KMS-11 (cell line): ENCODE measurements around the gene ZBTB32.

Experiments used
- H2AFZ ChIP-seq: fragments of 200-600 bp; sonication (generic); 2 replicates; pipeline ENCODE4 v1.6.1; 2016; ENCODE audit warnings: antibody characterized with exemption, mixed run types, low read depth
- H3K27ac ChIP-seq: fragments of 200-600 bp; sonication (generic); 2 replicates; pipeline ENCODE4 v1.6.1; 2016; ENCODE audit warnings: mild to moderate bottlenecking, mixed run types
- H3K27me3 ChIP-seq: fragments of 200-600 bp; sonication (generic); 2 replicates; pipeline ENCODE4 v1.6.1; 2017; ENCODE audit warnings: mild to moderate bottlenecking, low read depth, mixed run types, moderate library complexity; ENCODE audit not compliant: insufficient read depth
- H3K36me3 ChIP-seq: fragments of 200-600 bp; sonication (generic); 2 replicates; pipeline ENCODE4 v1.6.1; 2017; ENCODE audit warnings: mild to moderate bottlenecking, mixed run types; ENCODE audit not compliant: insufficient read depth
- H3K4me1 ChIP-seq: fragments of 200-600 bp; sonication (generic); 2 replicates; pipeline ENCODE4 v1.6.1; 2016; ENCODE audit warnings: mild to moderate bottlenecking, low read depth, mixed run types; ENCODE audit not compliant: poor library complexity, severe bottlenecking
- H3K4me2 ChIP-seq: fragments of 200-600 bp; sonication (generic); 2 replicates; pipeline ENCODE4 v1.7.0; 2016; ENCODE audit warnings: mild to moderate bottlenecking, mixed run types
- H3K4me3 ChIP-seq: fragments of 200-600 bp; sonication (generic); IDR thresholded peaks from 2 replicates; pipeline ENCODE4 v1.6.1; 2017; ENCODE audit warnings: low read depth, low read length, mixed read lengths; ENCODE audit not compliant: insufficient read depth
- H3K79me2 ChIP-seq: fragments of 200-600 bp; sonication (generic); 2 replicates; pipeline ENCODE4 v1.6.1; 2016; ENCODE audit warnings: low read depth, mixed run types; ENCODE audit not compliant: insufficient read depth
- H3K9ac ChIP-seq: fragments of 200-600 bp; sonication (generic); 2 replicates; pipeline ENCODE4 v1.6.1; 2016; ENCODE audit warnings: mild to moderate bottlenecking, mixed run types
- H4K20me1 ChIP-seq: fragments of 200-600 bp; sonication (generic); 2 replicates; pipeline ENCODE4 v1.6.1; 2016; ENCODE audit warnings: mild to moderate bottlenecking, mixed run types; ENCODE audit not compliant: insufficient read depth
- TF ChIP-seq, protein P1 (sequence below): fragments of 200-600 bp; sonication (generic); conservative IDR thresholded peaks from 2 replicates; pipeline ENCODE4 v1.6.1; 2017; ENCODE audit warnings: low read depth, mild to moderate bottlenecking, antibody characterized with exemption, low read length, moderate library complexity, mixed read lengths

ZBTB32 gene

DNA sequence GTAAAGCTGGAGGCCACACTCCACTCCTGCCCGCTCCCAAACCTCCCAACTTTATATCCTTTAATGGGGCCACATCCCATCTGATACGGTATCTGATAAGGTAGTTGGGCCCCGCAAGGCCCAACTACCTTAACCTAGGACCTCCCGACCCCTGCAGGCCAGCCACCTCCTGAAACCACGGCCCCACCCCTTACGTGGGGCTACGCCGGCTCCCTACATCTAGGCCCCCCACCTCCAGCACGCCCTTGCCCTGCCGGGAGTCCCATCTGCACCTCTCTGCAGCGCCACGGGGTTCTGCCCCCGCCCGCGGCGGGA is 35.7 kb downstream of the ZBTB32 start:
- Histone ChIP-seq H3K4me3 (no peak overlapping the region), H3K27me3 (no peaks in the 10 kb centered on the region), H3K27ac (no peak overlapping the region), H3K4me2 (peak overlapping the region; percentile 33; the same call in 1 of the 2 replicates), H2AFZ (peak overlapping the region; percentile 74; the same call in 1 of the 2 replicates), H3K36me3 (no peaks in the 10 kb centered on the region), H3K79me2 (no peaks in the 10 kb centered on the region), H4K20me1 (no peaks in the 10 kb centered on the region), H3K9ac (peak overlapping the region; percentile 28; the same call in 1 of the 2 replicates), H3K4me1 (peaks cover 41% of the 10 kb centered on the region)
- TF ChIP-seq, protein P1, sequence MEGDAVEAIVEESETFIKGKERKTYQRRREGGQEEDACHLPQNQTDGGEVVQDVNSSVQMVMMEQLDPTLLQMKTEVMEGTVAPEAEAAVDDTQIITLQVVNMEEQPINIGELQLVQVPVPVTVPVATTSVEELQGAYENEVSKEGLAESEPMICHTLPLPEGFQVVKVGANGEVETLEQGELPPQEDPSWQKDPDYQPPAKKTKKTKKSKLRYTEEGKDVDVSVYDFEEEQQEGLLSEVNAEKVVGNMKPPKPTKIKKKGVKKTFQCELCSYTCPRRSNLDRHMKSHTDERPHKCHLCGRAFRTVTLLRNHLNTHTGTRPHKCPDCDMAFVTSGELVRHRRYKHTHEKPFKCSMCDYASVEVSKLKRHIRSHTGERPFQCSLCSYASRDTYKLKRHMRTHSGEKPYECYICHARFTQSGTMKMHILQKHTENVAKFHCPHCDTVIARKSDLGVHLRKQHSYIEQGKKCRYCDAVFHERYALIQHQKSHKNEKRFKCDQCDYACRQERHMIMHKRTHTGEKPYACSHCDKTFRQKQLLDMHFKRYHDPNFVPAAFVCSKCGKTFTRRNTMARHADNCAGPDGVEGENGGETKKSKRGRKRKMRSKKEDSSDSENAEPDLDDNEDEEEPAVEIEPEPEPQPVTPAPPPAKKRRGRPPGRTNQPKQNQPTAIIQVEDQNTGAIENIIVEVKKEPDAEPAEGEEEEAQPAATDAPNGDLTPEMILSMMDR, result no peak

DNA sequence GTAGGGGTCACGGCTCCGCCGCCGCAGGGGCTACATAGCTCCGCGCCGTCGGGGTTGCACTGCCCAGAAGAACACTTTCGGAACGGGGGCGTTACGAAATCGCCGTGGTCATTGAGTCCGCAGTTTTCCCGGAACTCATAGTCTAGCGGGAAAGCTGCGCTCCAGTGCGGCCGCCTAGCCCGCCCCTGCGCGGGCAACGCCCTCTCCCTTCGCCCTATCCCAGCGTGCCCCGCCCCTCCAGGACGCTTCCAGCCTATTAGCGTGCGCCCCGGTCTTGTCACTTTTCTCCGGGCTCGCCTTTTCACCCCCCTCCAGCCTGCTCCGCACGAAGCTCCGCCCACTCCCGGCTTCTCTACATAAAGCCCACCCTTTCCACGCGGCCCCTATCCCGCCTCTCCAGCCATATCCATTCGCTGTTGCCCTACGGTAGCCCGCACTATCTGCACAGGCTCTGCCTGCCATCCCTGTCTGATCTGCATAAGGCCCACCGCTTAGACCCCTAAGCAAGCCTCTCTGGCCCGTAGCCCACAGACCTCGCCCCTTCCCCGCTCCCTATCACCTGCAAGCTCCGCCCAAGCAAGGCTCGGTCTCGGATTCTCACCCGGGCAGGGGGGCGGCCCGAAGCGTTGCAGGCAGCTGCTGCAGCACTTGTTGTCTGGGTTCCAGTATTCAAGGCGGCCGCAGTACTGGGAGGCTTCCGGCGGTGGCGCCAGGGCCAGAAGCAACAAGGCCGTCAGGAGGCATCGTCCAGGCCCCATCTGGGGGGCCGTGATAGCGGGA is 36.3 kb downstream of the ZBTB32 start:
- Histone ChIP-seq H4K20me1 (no peaks in the 10 kb centered on the region), H3K4me1 (peaks cover 41% of the 10 kb centered on the region), H3K9ac (peak overlapping the region; percentile 41; the same call in 1 of the 2 replicates), H3K4me3 (no peak overlapping the region), H3K79me2 (no peaks in the 10 kb centered on the region), H3K36me3 (no peaks in the 10 kb centered on the region), H3K27ac (peak overlapping the region; percentile 74), H3K4me2 (peak overlapping the region; percentile 66), H3K27me3 (no peaks in the 10 kb centered on the region), H2AFZ (peak overlapping the region; percentile 74)
- TF ChIP-seq, protein P1, result no peak; the same call in 1 of the 2 replicates

DNA sequence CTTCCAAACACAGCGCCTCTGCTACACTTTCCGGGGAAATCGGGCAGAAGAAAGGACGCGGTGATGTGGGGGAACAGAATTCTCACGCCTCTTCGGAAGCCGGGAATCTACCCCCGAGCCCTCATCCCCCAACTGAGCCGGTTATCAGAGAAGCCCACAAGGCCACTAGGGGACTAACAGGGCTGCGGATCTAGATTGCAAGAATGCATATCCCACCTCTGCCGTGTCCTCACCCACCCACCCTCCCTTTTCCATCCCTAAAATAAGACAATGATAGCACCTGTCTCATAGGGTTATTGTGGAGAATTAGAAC is 36.8 kb downstream of the ZBTB32 start:
- Histone ChIP-seq H3K36me3 (no peaks in the 10 kb centered on the region), H3K27me3 (no peaks in the 10 kb centered on the region), H2AFZ (peak overlapping the region; percentile 74), H3K9ac (peak overlapping the region; percentile 41; the same call in 1 of the 2 replicates), H3K4me1 (peaks cover 43% of the 10 kb centered on the region), H3K4me3 (no peak overlapping the region), H3K79me2 (no peaks in the 10 kb centered on the region; the same call in 1 of the 2 replicates), H3K4me2 (peak overlapping the region; percentile 66), H4K20me1 (no peaks in the 10 kb centered on the region), H3K27ac (peak overlapping the region; percentile 74)
- TF ChIP-seq, protein P1, result peak; percentile 30; the same call in 1 of the 2 replicates

DNA sequence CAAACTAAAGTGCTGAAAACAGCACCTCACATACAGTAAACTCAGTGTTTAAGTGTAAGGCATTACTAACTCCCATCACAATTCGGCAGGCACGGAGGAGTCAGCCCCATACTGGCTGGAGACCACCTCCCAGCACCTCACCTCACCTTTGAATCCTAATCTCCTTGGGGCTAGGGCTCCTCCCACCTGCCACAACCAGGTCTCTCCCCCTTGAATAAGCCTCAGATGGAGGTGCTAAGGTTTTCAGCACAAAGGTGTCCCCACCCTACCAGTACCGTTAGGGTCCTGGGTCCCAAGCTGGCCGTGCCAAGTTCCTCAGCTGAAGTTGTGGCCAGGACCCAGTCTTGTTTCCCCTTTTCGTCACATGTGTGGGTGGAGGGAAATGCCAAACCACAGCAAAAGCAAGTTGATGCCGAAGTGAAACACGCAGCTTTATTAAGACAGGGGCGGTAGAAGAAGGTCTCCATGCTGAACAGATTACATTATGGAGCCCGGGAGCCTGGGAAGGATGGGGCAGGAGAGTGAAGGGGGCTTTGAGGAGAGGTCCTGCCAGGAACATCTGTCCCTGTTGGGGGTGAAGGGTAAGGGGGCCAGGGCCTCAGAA is 37.9 kb downstream of the ZBTB32 start, which contains the start of gene IGFLR1:
Gene IGFLR1, minus strand, starts transcription at position 332 of the 604 bp plus-strand sequence. CDS start 1,272 bp downstream, outside the sequence.
- Histone ChIP-seq H3K4me1 (peaks cover 46% of the 10 kb centered on the region), H3K9ac (peak within 1 kb of the TSS; percentile 37; the same call in 1 of the 2 replicates), H3K79me2 (no peaks in the 10 kb centered on the region; the same call in 1 of the 2 replicates), H4K20me1 (no peaks in the 10 kb centered on the region), H3K36me3 (no peaks in the 10 kb centered on the region), H3K4me2 (peak within 1 kb of the TSS; percentile 74), H3K27me3 (no peaks in the 10 kb centered on the region), H3K27ac (peak within 1 kb of the TSS; percentile 63), H2AFZ (peak within 1 kb of the TSS; percentile 62; the same call in 1 of the 2 replicates), H3K4me3 (no peak within 1 kb of the TSS)
- TF ChIP-seq, protein P1, result no peak
